H54 (cell line): ENCODE data around the gene WSB2.

ENCODE experiments used
- DNase-seq: peaks from one replicate; pipeline ENCODE4 v3.0.0; 2011; ENCODE audit warnings: low spot score, mixed read lengths; ENCODE audit not compliant: insufficient read length
- FAIRE-seq: peaks from 3 replicates; lab custom pipeline; 2011; peaks lifted over from hg19 to GRCh38; lab: Jason Lieb, UNC
- POLR2A ChIP-seq: IDR thresholded peaks from 2 replicates; pipeline ENCODE4 v1.6.1; 2011; ENCODE audit warnings: low read depth, mild to moderate bottlenecking, low read length

Gene WSB2

GRCh38 chr12:118061011-118061872, at the start of gene WSB2:
WSB2 (minus strand) TSS chr12:118061179; CDS start chr12:118061048, 131 bp downstream.
- no peak for FAIRE-seq
- peak; percentile 35 for DNase-seq

GRCh38 chr12:118109088-118109487, 48.1 kb upstream of the WSB2 start:
- TF ChIP-seq POLR2A, result no peak
- FAIRE-seq (no peak), DNase-seq (no peak)

More at GRCh38 chr12:118061011-118061872, at the start of gene WSB2:
- TF ChIP-seq POLR2A, result peak; percentile 32; the same call in 1 of the 2 replicates

GRCh38 chr12:118107694-118108093, 46.7 kb upstream of the WSB2 start:
- DNase-seq (no peak), FAIRE-seq (no peak)
- TF ChIP-seq POLR2A, result no peak

GRCh38 chr12:118107011-118107410, 46.0 kb upstream of the WSB2 start:
- FAIRE-seq, result no peak
- TF ChIP-seq POLR2A, result no peak
- no peak for DNase-seq

GRCh38 chr12:118103601-118104382, 42.8 kb upstream of the WSB2 start, which contains the start of gene VSIG10:
VSIG10 (minus strand) TSS chr12:118104011; CDS start chr12:118103671, 340 bp downstream.
- peak; percentile 72 for TF ChIP-seq POLR2A
- FAIRE-seq (no peak), DNase-seq (peak; percentile 82)

- FAIRE-seq, result no peak
- no peak for DNase-seq
- no peak for TF ChIP-seq POLR2A
Observed at GRCh38 chr12:118103201-118103600, 42.2 kb upstream of the WSB2 start.

DNA sequence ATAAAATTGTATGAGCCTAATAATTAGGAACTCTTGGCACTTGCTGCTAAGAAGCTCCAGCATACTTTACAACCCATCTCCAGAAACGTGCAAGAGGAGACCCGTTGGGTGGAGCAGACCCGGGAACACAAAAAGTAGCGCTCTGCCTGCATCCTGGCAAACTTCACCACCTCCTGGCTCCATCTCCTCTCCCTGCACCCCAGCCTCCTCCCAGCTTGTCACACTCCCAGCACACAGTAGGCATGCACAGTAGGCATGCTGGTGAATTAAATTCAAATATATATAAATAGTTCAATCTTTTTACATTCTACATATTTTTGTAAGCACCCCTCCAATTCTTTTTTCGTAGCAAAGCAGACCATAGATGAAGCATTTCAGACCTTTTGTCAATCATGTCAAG, 41.6 kb upstream of the WSB2 start:
- FAIRE-seq (no peak), DNase-seq (no peak)
- TF ChIP-seq POLR2A, result no peak

GRCh38 chr12:118102070-118102469, 41.1 kb upstream of the WSB2 start:
- no peak for TF ChIP-seq POLR2A
- FAIRE-seq (peak; percentile 69), DNase-seq (peak; percentile 76)

GRCh38 chr12:118101051-118101450, 40.1 kb upstream of the WSB2 start:
- no peak for DNase-seq
- FAIRE-seq, result no peak
- TF ChIP-seq POLR2A, result no peak

DNA sequence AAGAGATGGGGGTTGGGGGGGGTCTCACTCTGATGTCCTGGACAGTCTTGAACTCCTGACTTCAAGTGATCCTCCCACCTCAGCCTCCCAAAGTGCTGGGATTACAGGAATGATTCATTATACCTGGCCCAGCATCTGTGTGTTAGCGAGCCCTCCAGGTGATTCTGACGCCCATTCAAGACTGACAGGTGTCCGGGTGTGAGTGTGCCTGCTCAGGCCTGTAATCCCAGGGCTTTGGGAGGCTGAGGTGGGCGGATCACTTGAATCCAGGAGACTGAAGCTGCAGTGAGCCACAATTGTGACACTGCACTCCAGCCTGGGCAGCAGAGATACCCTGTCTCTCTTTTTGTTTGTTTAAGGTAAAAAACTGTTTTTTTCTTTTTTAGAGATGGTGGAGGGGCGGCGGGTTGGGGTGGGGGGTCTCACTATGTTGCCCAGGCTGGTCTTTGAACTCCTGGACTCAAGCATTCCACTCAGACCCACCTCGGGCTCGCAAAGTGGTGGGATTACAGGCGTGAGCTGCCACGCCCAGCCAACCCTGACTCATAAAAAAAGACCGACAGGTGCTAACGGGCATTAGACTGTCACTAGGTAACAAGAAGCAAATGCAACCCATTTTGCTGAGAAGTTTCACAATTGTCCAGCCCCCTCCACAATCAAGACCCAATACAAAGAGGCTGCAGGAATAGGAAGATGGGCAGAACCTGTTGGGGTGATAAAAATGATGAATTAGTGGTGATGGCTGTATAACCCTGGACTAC, 38.1 kb upstream of the WSB2 start:
- FAIRE-seq, result no peak

DNA sequence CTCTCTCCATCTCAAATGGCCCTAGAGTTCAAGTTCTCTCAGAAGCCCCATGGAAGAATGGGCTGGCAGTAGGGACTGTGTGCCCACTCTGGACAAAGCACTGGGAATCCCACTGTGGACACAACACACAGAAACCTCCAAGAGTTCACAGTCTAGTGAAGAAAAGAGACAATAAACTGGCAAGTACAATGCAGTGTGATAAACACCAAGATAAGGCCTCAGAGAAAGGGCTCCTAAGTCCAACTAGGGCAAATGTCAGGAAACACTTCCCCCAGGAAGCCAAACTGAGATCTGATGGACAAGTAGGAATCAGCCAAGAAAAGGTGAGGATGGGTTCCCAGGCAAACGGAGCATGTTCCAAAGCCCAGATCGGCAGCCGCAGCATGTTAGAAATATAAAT, 37.4 kb upstream of the WSB2 start:
- DNase-seq, result no peak
- FAIRE-seq, result no peak
- TF ChIP-seq POLR2A, result no peak

More for the DNA sequence above, 38.1 kb upstream of the WSB2 start:
- DNase-seq, result no peak
- TF ChIP-seq POLR2A, result no peak

GRCh38 chr12:118094039-118094438, 33.1 kb upstream of the WSB2 start:
- DNase-seq (no peak), FAIRE-seq (no peak)
- no peak for TF ChIP-seq POLR2A

DNA sequence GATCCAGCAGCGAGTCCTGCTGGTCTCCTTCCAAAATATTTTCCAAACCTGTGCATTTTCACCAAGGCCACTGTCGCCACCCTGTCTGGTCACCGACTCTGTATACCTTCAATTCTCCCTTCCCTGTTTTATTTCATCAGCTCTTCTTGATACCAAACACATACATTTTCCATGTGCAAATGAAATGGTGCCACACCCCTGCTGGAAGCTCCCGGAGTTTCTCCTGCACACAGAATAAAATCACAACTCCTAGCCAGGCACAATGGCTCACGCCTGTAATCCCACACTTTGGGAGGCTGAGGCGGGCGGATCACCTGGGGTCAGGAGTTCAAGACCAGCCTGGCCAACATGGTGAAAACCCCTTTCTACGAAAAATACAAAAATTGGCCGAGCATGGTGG, 28.8 kb upstream of the WSB2 start:
- FAIRE-seq (no peak), DNase-seq (no peak)
- TF ChIP-seq POLR2A, result no peak
